K562 (cell line): ENCODE data around the gene NEDD8. TPM values are rescaled to one million over a fixed set of nuclear protein-coding genes. Genes with fewer than 3 reads are reported as not detected.

Experiments used
- CEBPG ChIP-seq, 3 experiments: fragments of 200-800 bp in 1 of 3; sonication (Bioruptor generic) in 1 of 3; sonication (generic) in 1 of 3; formaldehyde crosslinking in 1 of 3; IDR thresholded peaks in 2 of 3; conservative IDR thresholded peaks in 1 of 3; 2 replicates each; pipeline versions ENCODE4 v1.6.1 to v1.8.0; 2016 to 2022; ENCODE audit warnings: missing compliant biosample characterization in 2 of 3, missing genetic modification characterization in 2 of 3, mild to moderate bottlenecking in 1 of 3, missing genetic modification reagents in 1 of 3
- FOXJ2 ChIP-seq: fragments of 200-800 bp; sonication (Bioruptor generic); IDR thresholded peaks from 2 replicates; pipeline ENCODE4 v1.6.1; 2016; ENCODE audit warnings: missing genetic modification characterization, missing compliant biosample characterization
- GABPB1 ChIP-seq: sonication (generic); formaldehyde crosslinking; IDR thresholded peaks from 2 replicates; pipeline ENCODE4 v1.8.0; 2022; ENCODE audit warnings: mild to moderate bottlenecking, missing genetic modification reagents
- HEY1 ChIP-seq: fragments of 250-450 bp; sonication (Bioruptor Pico); IDR thresholded peaks from 2 replicates; pipeline ENCODE4 v1.5.0; 2020; ENCODE audit warnings: mild to moderate bottlenecking, moderate library complexity, borderline replicate concordance
- PML ChIP-seq: IDR thresholded peaks from 2 replicates; pipeline ENCODE4 v1.6.1; 2012; ENCODE audit warnings: low read length, inconsistent platforms
- SPI1 ChIP-seq: IDR thresholded peaks from 2 replicates; pipeline ENCODE4 v1.6.1; 2011; ENCODE audit warnings: low read depth, low read length, control low read depth, borderline replicate concordance
- YY1 ChIP-seq, 3 experiments: IDR thresholded peaks; 2 replicates each; pipeline ENCODE4 v1.6.1; 2011; ENCODE audit warnings: low read length in 2 of 3, mild to moderate bottlenecking in 2 of 3, moderate library complexity in 2 of 3, borderline replicate concordance in 1 of 3, control low read depth in 1 of 3, low read depth in 1 of 3; ENCODE audit not compliant: insufficient read depth in 3 of 3, insufficient replicate concordance in 2 of 3, control insufficient read depth in 1 of 3, insufficient read length in 1 of 3; ENCODE audit errors: extremely low read depth in 1 of 3
- ZKSCAN8 ChIP-seq: fragments of 200-800 bp; sonication (Bioruptor generic); IDR thresholded peaks from 2 replicates; pipeline ENCODE4 v1.6.1; 2016; ENCODE audit warnings: missing genetic modification characterization, missing compliant biosample characterization
- ZNF12 ChIP-seq: sonication (generic); formaldehyde crosslinking; IDR thresholded peaks from 2 replicates; pipeline ENCODE4 v1.4.0; 2020; ENCODE audit warnings: mild to moderate bottlenecking, missing genetic modification reagents
- ZNF140 ChIP-seq: fragments of 250-450 bp; sonication (Bioruptor Pico); IDR thresholded peaks from 2 replicates; pipeline ENCODE4 v1.8.0; 2021; ENCODE audit warnings: moderate library complexity, mild to moderate bottlenecking, inconsistent platforms
- ZNF589 ChIP-seq: fragments of 200-800 bp; sonication (Bioruptor generic); IDR thresholded peaks from 2 replicates; pipeline ENCODE4 v1.6.1; 2016; ENCODE audit warnings: low read depth, missing genetic modification characterization, missing compliant biosample characterization
- ZNF699 ChIP-seq: fragments of 250-450 bp; sonication (Bioruptor Pico); IDR thresholded peaks from 2 replicates; pipeline ENCODE4 v1.8.0; 2021; ENCODE audit warnings: mild to moderate bottlenecking, moderate library complexity; ENCODE audit not compliant: insufficient replicate concordance
- ZNF707 ChIP-seq: fragments of 250-450 bp; sonication (Bioruptor Pico); conservative IDR thresholded peaks from 2 replicates; pipeline ENCODE4 v1.8.0; 2022; ENCODE audit warnings: inconsistent platforms, mild to moderate bottlenecking, moderate library complexity
- polyA plus RNA-seq, 8 experiments: library from polyadenylated mRNA; depleted of rRNA in 4 of 8; stranded (reverse) in 5 of 8; unstranded in 3 of 8; fragments of >200 nt; fragmentation: Nextera tagmentation in 2 of 8; fragmentation: Illumina TruSeq in 1 of 8; extraction: Ambion mirVana in 2 of 8; extraction: Trizol in 1 of 8; gene quantifications; 2 replicates each; pipeline versions ENCODE4 v1.2.1 to v1.2.3, GENCODE V29; 2011 to 2014; ENCODE audit warnings: inconsistent platforms in 1 of 8, missing spikeins in 1 of 8
- total RNA-seq, 7 experiments: library from RNA; depleted of rRNA in 6 of 7; stranded (reverse); fragments of >200 nt in 6 of 7; fragmentation: Illumina TruSeq in 2 of 7; extraction: Trizol in 2 of 7; gene quantifications; 2 replicates each; pipeline versions ENCODE4 v1.2.1 to v1.2.3, GENCODE V29; 2011 to 2021; ENCODE audit warnings: low replicate concordance in 1 of 7
- TF ChIP-seq, protein P1 (sequence below): sonication (generic); formaldehyde crosslinking; IDR thresholded peaks from 2 replicates; pipeline ENCODE4 v1.8.0; 2023; ENCODE audit warnings: missing genetic modification reagents, mild to moderate bottlenecking, borderline replicate concordance
- TF ChIP-seq, protein P2 (sequence below): fragments of 450-650 bp; conservative IDR thresholded peaks from 2 replicates; pipeline ENCODE4 v1.6.1; 2016; ENCODE audit warnings: missing genetic modification characterization, low read depth, mild to moderate bottlenecking, control low read depth, missing compliant biosample characterization
- TF ChIP-seq, protein P3 (sequence below): fragments of 450-650 bp; IDR thresholded peaks from 2 replicates; pipeline ENCODE4 v1.7.1; 2018; ENCODE audit warnings: mild to moderate bottlenecking, low read depth; ENCODE audit not compliant: partially characterized antibody

Gene NEDD8
- total and polyA plus RNA-seq, 9 of the 15 experiments (the other 6 are each of a cell fraction or from before 2014, with no cell fraction given), result 142 to 691 (median 260) TPM

DNA sequence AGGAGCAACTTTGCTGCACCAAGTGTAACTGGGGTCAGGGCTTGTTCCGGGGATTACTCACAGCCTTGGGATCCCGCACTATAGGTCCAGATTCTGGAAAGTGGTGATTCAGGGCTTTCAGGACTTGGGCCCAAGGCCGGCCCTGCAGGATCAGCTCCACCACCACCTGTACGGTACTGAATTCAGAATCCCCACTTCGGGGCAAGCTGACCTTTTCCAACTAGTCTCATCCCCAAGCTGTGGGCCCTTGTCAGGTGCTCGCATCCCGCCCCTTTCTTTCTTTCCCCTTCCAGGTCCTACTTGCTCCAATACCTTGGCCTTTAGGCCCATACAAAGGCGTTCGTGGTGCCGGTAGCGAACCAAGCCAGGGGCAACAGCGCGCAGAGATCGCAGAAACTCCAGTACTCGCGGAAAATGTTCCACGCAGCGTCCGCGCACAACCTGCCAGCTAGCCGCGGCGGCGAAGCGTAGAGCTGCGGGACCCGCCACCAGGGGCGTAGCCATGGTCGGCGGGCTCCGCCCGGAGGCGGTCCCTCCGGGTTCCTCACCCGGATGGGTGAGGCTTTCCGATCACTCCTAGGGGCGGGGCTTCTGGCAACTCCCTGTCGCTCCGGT, 9.8 kb upstream of the NEDD8 start (continued):
- TF ChIP-seq, protein P1, sequence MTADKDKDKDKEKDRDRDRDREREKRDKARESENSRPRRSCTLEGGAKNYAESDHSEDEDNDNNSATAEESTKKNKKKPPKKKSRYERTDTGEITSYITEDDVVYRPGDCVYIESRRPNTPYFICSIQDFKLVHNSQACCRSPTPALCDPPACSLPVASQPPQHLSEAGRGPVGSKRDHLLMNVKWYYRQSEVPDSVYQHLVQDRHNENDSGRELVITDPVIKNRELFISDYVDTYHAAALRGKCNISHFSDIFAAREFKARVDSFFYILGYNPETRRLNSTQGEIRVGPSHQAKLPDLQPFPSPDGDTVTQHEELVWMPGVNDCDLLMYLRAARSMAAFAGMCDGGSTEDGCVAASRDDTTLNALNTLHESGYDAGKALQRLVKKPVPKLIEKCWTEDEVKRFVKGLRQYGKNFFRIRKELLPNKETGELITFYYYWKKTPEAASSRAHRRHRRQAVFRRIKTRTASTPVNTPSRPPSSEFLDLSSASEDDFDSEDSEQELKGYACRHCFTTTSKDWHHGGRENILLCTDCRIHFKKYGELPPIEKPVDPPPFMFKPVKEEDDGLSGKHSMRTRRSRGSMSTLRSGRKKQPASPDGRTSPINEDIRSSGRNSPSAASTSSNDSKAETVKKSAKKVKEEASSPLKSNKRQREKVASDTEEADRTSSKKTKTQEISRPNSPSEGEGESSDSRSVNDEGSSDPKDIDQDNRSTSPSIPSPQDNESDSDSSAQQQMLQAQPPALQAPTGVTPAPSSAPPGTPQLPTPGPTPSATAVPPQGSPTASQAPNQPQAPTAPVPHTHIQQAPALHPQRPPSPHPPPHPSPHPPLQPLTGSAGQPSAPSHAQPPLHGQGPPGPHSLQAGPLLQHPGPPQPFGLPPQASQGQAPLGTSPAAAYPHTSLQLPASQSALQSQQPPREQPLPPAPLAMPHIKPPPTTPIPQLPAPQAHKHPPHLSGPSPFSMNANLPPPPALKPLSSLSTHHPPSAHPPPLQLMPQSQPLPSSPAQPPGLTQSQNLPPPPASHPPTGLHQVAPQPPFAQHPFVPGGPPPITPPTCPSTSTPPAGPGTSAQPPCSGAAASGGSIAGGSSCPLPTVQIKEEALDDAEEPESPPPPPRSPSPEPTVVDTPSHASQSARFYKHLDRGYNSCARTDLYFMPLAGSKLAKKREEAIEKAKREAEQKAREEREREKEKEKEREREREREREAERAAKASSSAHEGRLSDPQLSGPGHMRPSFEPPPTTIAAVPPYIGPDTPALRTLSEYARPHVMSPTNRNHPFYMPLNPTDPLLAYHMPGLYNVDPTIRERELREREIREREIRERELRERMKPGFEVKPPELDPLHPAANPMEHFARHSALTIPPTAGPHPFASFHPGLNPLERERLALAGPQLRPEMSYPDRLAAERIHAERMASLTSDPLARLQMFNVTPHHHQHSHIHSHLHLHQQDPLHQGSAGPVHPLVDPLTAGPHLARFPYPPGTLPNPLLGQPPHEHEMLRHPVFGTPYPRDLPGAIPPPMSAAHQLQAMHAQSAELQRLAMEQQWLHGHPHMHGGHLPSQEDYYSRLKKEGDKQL (CRISPR knock-in tag), result no peak
- TF ChIP-seq, protein P2, sequence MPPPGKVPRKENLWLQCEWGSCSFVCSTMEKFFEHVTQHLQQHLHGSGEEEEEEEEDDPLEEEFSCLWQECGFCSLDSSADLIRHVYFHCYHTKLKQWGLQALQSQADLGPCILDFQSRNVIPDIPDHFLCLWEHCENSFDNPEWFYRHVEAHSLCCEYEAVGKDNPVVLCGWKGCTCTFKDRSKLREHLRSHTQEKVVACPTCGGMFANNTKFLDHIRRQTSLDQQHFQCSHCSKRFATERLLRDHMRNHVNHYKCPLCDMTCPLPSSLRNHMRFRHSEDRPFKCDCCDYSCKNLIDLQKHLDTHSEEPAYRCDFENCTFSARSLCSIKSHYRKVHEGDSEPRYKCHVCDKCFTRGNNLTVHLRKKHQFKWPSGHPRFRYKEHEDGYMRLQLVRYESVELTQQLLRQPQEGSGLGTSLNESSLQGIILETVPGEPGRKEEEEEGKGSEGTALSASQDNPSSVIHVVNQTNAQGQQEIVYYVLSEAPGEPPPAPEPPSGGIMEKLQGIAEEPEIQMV (tag), result peak; percentile 71; the same call in 1 of the 2 replicates
- no peak for TF ChIP-seq FOXJ2
- TF ChIP-seq, protein P3, sequence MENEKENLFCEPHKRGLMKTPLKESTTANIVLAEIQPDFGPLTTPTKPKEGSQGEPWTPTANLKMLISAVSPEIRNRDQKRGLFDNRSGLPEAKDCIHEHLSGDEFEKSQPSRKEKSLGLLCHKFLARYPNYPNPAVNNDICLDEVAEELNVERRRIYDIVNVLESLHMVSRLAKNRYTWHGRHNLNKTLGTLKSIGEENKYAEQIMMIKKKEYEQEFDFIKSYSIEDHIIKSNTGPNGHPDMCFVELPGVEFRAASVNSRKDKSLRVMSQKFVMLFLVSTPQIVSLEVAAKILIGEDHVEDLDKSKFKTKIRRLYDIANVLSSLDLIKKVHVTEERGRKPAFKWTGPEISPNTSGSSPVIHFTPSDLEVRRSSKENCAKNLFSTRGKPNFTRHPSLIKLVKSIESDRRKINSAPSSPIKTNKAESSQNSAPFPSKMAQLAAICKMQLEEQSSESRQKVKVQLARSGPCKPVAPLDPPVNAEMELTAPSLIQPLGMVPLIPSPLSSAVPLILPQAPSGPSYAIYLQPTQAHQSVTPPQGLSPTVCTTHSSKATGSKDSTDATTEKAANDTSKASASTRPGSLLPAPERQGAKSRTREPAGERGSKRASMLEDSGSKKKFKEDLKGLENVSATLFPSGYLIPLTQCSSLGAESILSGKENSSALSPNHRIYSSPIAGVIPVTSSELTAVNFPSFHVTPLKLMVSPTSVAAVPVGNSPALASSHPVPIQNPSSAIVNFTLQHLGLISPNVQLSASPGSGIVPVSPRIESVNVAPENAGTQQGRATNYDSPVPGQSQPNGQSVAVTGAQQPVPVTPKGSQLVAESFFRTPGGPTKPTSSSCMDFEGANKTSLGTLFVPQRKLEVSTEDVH, result no peak
- TF ChIP-seq ZNF140, result no peak
- 0 out of 2 replicates have a peak, but pooled peaks have one; percentile 5 for TF ChIP-seq SPI1
- 0 out of 2 replicates have a peak, but pooled peaks have one; percentile 5 for TF ChIP-seq ZNF589 (CRISPR knock-in tag)
- no peak for TF ChIP-seq CEBPG (CRISPR knock-in tag; IDR thresholded peaks at IDR 0.05)
- no peak for TF ChIP-seq CEBPG (tag; conservative IDR thresholded peaks at IDR 0.05 in 1 of 2, IDR thresholded peaks at IDR 0.05 in 1 of 2)
- TF ChIP-seq PML, result peak; percentile 8; the same call in 1 of the 2 replicates
- TF ChIP-seq ZNF699 (CRISPR knock-in tag), result no peak
- no peak for TF ChIP-seq ZKSCAN8 (CRISPR knock-in tag)
- TF ChIP-seq YY1 (IDR thresholded peaks at IDR 0.05; ENCODE audit: borderline replicate concordance in 1 of 3, control insufficient read depth in 1 of 3, extremely low read depth in 1 of 3, insufficient read depth in 3 of 3, insufficient read length in 1 of 3, insufficient replicate concordance in 2 of 3, low read depth in 1 of 3, low read length in 2 of 3), result peak in 1 of 3 experiments; percentile 32
- TF ChIP-seq GABPB1 (CRISPR knock-in tag), result no peak
- TF ChIP-seq HEY1 (CRISPR knock-in tag), result no peak
- no peak for TF ChIP-seq ZNF12 (CRISPR knock-in tag)
- TF ChIP-seq ZNF707 (CRISPR knock-in tag), result no peak
